ENCODE measurements around the gene TLE4. TPM values are rescaled to one million over a fixed set of nuclear protein-coding genes. Genes with fewer than 3 reads are reported as not detected.

TLE4 gene
- total and polyA plus RNA-seq, 10 of the 15 experiments (the other 5 are each of a cell fraction or from before 2014, with no cell fraction given) = 5.3 to 53.3 (median 23.3) TPM

DNA sequence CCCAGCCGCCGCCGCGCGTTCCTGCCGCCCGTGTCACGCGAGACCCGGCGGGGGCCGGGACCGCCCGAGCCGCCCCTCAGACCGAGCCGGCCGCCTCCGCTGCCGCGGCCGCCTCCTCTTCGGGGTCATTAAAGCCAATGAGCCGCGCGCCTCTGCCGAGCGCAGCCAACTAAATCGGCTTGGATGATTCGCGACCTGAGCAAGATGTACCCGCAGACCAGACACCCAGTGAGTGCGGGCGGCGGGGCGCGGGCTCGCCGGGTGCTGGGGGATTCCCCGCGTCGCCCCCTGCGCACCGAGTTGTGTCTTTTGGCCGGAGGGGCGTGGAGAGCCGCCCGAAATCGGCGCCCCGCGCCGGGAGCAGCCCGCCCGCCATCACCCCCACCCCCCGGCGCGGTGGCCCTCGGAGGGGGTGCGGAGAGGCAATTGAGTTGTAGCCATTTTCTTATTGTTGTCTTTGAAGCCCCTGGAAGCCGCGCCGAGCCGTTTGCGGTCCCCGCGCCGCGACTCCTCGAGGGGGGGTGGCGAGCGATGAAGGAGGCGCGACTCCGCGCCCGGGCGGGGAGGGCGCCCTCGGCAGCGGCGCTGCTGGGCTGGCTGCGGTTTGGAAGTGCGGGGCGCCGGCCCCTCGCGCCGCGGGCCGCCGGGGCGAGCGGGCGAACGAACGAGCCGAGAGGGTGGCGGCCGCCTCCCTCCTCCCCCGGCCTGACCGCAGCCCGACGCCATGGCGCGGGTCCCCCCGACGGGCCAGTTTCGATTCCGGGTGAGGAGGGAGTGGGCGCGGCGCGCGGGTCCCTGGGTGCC lies 1.0 kb downstream of the TLE4 start (continued):
- TF ChIP-seq ZZZ3 (IDR thresholded peaks at IDR 0.05; ENCODE audit: control insufficient read depth, insufficient read length, low read depth) = no peak
- TF ChIP-seq, protein P1, sequence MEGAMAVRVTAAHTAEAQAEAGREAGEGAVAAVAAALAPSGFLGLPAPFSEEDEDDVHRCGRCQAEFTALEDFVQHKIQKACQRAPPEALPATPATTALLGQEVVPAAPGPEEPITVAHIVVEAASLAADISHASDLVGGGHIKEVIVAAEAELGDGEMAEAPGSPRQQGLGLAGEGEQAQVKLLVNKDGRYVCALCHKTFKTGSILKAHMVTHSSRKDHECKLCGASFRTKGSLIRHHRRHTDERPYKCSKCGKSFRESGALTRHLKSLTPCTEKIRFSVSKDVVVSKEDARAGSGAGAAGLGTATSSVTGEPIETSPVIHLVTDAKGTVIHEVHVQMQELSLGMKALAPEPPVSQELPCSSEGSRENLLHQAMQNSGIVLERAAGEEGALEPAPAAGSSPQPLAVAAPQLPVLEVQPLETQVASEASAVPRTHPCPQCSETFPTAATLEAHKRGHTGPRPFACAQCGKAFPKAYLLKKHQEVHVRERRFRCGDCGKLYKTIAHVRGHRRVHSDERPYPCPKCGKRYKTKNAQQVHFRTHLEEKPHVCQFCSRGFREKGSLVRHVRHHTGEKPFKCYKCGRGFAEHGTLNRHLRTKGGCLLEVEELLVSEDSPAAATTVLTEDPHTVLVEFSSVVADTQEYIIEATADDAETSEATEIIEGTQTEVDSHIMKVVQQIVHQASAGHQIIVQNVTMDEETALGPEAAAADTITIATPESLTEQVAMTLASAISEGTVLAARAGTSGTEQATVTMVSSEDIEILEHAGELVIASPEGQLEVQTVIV (IDR thresholded peaks at IDR 0.05; ENCODE audit: borderline replicate concordance, partially characterized antibody) = no peak
- TF ChIP-seq, protein P2, sequence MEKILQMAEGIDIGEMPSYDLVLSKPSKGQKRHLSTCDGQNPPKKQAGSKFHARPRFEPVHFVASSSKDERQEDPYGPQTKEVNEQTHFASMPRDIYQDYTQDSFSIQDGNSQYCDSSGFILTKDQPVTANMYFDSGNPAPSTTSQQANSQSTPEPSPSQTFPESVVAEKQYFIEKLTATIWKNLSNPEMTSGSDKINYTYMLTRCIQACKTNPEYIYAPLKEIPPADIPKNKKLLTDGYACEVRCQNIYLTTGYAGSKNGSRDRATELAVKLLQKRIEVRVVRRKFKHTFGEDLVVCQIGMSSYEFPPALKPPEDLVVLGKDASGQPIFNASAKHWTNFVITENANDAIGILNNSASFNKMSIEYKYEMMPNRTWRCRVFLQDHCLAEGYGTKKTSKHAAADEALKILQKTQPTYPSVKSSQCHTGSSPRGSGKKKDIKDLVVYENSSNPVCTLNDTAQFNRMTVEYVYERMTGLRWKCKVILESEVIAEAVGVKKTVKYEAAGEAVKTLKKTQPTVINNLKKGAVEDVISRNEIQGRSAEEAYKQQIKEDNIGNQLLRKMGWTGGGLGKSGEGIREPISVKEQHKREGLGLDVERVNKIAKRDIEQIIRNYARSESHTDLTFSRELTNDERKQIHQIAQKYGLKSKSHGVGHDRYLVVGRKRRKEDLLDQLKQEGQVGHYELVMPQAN (conservative IDR thresholded peaks at IDR 0.05) = peak; percentile 38; the same call in 1 of the 2 replicates
- TF ChIP-seq MEF2A (IDR thresholded peaks at IDR 0.05; ENCODE audit: insufficient read depth, low read depth, low read length) = no peak
- no peak for TF ChIP-seq POU2F2 (IDR thresholded peaks at IDR 0.05; ENCODE audit: borderline replicate concordance, low read depth, low read length)
- TF ChIP-seq, protein P3, sequence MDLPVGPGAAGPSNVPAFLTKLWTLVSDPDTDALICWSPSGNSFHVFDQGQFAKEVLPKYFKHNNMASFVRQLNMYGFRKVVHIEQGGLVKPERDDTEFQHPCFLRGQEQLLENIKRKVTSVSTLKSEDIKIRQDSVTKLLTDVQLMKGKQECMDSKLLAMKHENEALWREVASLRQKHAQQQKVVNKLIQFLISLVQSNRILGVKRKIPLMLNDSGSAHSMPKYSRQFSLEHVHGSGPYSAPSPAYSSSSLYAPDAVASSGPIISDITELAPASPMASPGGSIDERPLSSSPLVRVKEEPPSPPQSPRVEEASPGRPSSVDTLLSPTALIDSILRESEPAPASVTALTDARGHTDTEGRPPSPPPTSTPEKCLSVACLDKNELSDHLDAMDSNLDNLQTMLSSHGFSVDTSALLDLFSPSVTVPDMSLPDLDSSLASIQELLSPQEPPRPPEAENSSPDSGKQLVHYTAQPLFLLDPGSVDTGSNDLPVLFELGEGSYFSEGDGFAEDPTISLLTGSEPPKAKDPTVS (IDR thresholded peaks at IDR 0.05; ENCODE audit: low read depth, low read length) = no peak
- TF ChIP-seq, protein P4, sequence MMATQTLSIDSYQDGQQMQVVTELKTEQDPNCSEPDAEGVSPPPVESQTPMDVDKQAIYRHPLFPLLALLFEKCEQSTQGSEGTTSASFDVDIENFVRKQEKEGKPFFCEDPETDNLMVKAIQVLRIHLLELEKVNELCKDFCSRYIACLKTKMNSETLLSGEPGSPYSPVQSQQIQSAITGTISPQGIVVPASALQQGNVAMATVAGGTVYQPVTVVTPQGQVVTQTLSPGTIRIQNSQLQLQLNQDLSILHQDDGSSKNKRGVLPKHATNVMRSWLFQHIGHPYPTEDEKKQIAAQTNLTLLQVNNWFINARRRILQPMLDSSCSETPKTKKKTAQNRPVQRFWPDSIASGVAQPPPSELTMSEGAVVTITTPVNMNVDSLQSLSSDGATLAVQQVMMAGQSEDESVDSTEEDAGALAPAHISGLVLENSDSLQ (IDR thresholded peaks at IDR 0.05) = no peak
- TF ChIP-seq LARP7 (IDR thresholded peaks at IDR 0.05) = peak; percentile 62; the same call in 1 of the 2 replicates
- TF ChIP-seq TCF12 (IDR thresholded peaks at IDR 0.05; ENCODE audit: low read depth, low read length) = no peak
- TF ChIP-seq GABPA (IDR thresholded peaks at IDR 0.05; ENCODE audit: low read depth) = no peak
- no peak for TF ChIP-seq HDAC2 (IDR thresholded peaks at IDR 0.05)
- TF ChIP-seq BCL11A (IDR thresholded peaks at IDR 0.05; ENCODE audit: low read depth, low read length) = no peak
- no peak for TF ChIP-seq SMAD1 (IDR thresholded peaks at IDR 0.05; ENCODE audit: low read depth, partially characterized antibody)
- TF ChIP-seq, protein P5, sequence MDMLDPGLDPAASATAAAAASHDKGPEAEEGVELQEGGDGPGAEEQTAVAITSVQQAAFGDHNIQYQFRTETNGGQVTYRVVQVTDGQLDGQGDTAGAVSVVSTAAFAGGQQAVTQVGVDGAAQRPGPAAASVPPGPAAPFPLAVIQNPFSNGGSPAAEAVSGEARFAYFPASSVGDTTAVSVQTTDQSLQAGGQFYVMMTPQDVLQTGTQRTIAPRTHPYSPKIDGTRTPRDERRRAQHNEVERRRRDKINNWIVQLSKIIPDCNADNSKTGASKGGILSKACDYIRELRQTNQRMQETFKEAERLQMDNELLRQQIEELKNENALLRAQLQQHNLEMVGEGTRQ (IDR thresholded peaks at IDR 0.05; ENCODE audit: borderline replicate concordance, low read depth, low read length) = no peak
- no peak for TF ChIP-seq CHD1 (IDR thresholded peaks at IDR 0.05; ENCODE audit: low read depth, low read length)
- TF ChIP-seq STAT1 (conservative IDR thresholded peaks at IDR 0.05) = no peak
- 0 out of 2 replicates have a peak, but pooled peaks have one; percentile 8 for TF ChIP-seq MXI1 (IDR thresholded peaks at IDR 0.05; ENCODE audit: low read depth, low read length)
- no peak for TF ChIP-seq KLF5 (IDR thresholded peaks at IDR 0.05; ENCODE audit: partially characterized antibody)
- TF ChIP-seq EGR1 (IDR thresholded peaks at IDR 0.05; ENCODE audit: borderline replicate concordance in 1 of 2, low read depth in 2 of 2, low read length in 2 of 2) = peak in 1 of 2 experiments; percentile 64; a peak in 1 of 3 replicates
- TF ChIP-seq WRNIP1 (IDR thresholded peaks at IDR 0.05; ENCODE audit: borderline replicate concordance, low read depth, low read length) = no peak
- TF ChIP-seq HDAC6 (IDR thresholded peaks at IDR 0.05; ENCODE audit: unreplicated experiment) = no peak
- TF ChIP-seq NR2F1 (conservative IDR thresholded peaks at IDR 0.05) = peak; percentile 49; the same call in 1 of the 2 replicates
- no peak for TF ChIP-seq ESRRA (IDR thresholded peaks at IDR 0.05; ENCODE audit: low read length)
